ENCODE results near the gene MTMR12. TPM values are rescaled to one million over a fixed set of nuclear protein-coding genes. Genes with fewer than 3 reads are reported as not detected.

MTMR12 gene
- total and polyA plus RNA-seq, 2 of the 13 experiments (the other 11 are each of a cell fraction or from before 2014, with no cell fraction given) = 23.4 to 36.6 TPM

GRCh38 chr5:32355686-32356085 lies 42.9 kb upstream of the MTMR12 start:
- Histone ChIP-seq H3K27me3 (ENCODE audit: control insufficient read depth in 1 of 2, insufficient read depth in 2 of 2, low read length in 2 of 2) (no peaks in the 10 kb centered on the region), H4K20me1 (ENCODE audit: insufficient read depth, low read length) (no peaks in the 10 kb centered on the region), H3K9ac (ENCODE audit: insufficient read depth, low read depth, low read length) (no peak overlapping the region), H3K4me1 (ENCODE audit: insufficient read depth, low read length) (peaks cover 14% of the 10 kb centered on the region), H3K36me3 (replicated peaks in 1 of 2; ENCODE audit: control insufficient read depth in 1 of 2, insufficient read depth in 2 of 2, low read length in 2 of 2) (peaks cover 12 to 37% of the 10 kb centered on the region in 2 experiments), H3K27ac (ENCODE audit: extremely low read length, insufficient read depth, low read length) (no peak overlapping the region), H3K79me2 (ENCODE audit: insufficient read depth, low read length) (no peaks in the 10 kb centered on the region), H2AFZ (ENCODE audit: low read length) (no peak overlapping the region), H3K4me2 (ENCODE audit: low read depth, low read length) (no peak overlapping the region), H3K9me3 (ENCODE audit: low read length) (no peaks in the 10 kb centered on the region), H3K4me3 (replicated peaks in 1 of 3; ENCODE audit: insufficient read depth in 1 of 3, low read depth in 2 of 3, low read length in 3 of 3) (no peak overlapping the region)
- ChIA-PET CTCF (ENCODE audit: low intra/inter-chr PET ratio, low total read pairs) (no interaction called here), POLR2A (no interaction called here)
- in situ Hi-C loops (cut with HindIII; ENCODE audit: extremely low pct_ligation_motif_present, low pct_unique_long_range_greater_than_20kb) (no loop called here), intact Hi-C loops (cut with micrococcal nuclease; ENCODE audit: unreplicated experiment) (no loop called here)
- FAIRE-seq (no peak), ATAC-seq (no peak), DNase-seq (ENCODE audit: low spot score) (no peak)
- TF ChIP-seq NCOR1 (IDR thresholded peaks at IDR 0.05; ENCODE audit: borderline replicate concordance, low read length) (no peak), MTERF4 (CRISPR knock-in tag; IDR thresholded peaks at IDR 0.05) (no peak), ATM (IDR thresholded peaks at IDR 0.05; ENCODE audit: borderline replicate concordance) (no peak), MXI1 (IDR thresholded peaks at IDR 0.05; ENCODE audit: borderline replicate concordance, low read depth, low read length) (no peak), ZNF749 (CRISPR knock-in tag; IDR thresholded peaks at IDR 0.05; ENCODE audit: borderline replicate concordance) (no peak), TBX2 (CRISPR knock-in tag; IDR thresholded peaks at IDR 0.05; ENCODE audit: borderline replicate concordance) (no peak), ZUFSP (CRISPR knock-in tag; IDR thresholded peaks at IDR 0.05; ENCODE audit: borderline replicate concordance) (no peak), PLSCR1 (CRISPR knock-in tag; IDR thresholded peaks at IDR 0.05; ENCODE audit: borderline replicate concordance) (no peak), IRF2 (CRISPR knock-in tag; IDR thresholded peaks at IDR 0.05) (no peak), KDM2A (CRISPR knock-in tag; IDR thresholded peaks at IDR 0.05; ENCODE audit: borderline replicate concordance, low read depth) (no peak), ZNF326 (CRISPR knock-in tag; IDR thresholded peaks at IDR 0.05; ENCODE audit: borderline replicate concordance) (no peak), HMG20A (CRISPR knock-in tag; IDR thresholded peaks at IDR 0.05; ENCODE audit: borderline replicate concordance) (no peak), LCORL (IDR thresholded peaks at IDR 0.05) (no peak), LCORL (CRISPR knock-in tag; IDR thresholded peaks at IDR 0.05) (no peak), TSC22D2 (CRISPR knock-in tag; IDR thresholded peaks at IDR 0.05; ENCODE audit: borderline replicate concordance) (no peak), ZNF513 (CRISPR knock-in tag; conservative IDR thresholded peaks at IDR 0.05) (no peak)
- no TSS peak for BruUV-seq (replicated peaks)
- 94% methylated on average over 4 of the region's 4 CpGs for WGBS (ENCODE audit: low lambda C conversion rate)

Data from HepG2 (cell line).